Stimulated activated CD4-positive, alpha-beta T cell treated with anti-CD3 and anti-CD28 coated beads, Interleukin-2, amount 100 ng/mL, for 4 hours (primary cell): ENCODE measurements around the gene GJA4.
"Not testable (repeated sequence)": the region's sequence is repeated elsewhere in the genome, so short reads cannot be mapped to it uniquely, and the experiment has no call there.

Experiments
- DNase-seq: peaks from one replicate; pipeline ENCODE4 v3.0.0-alpha.2; 2020; ENCODE audit warnings: low read depth

The GJA4 gene

DNA sequence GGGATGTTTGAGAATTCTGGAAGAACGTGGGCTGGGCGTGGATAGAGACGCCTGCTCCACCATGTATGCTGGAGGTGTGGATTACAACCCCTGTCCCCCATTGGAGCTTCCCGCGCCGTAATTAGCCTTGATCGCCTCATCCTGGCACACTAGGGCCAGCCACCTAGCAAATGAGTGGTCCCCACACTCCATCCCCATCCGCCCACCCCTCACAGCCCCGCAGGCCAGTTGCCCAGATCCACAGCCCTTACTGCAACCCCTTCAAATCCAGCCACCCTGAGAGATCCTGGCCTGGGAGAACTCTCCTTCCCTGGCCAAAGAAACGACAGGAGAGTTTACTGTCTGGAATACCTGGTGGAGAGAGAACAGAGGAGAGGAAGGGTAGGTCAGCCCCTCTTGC lies 375 bp upstream of the GJA4 start:
- DNase-seq: no peak

- no peak for DNase-seq
Measured at GRCh38 chr1:34794001-34794789, 1.4 kb downstream of the GJA4 start.

GRCh38 chr1:34794790-34795180 lies 2.0 kb downstream of the GJA4 start:
- no peak for DNase-seq

DNA sequence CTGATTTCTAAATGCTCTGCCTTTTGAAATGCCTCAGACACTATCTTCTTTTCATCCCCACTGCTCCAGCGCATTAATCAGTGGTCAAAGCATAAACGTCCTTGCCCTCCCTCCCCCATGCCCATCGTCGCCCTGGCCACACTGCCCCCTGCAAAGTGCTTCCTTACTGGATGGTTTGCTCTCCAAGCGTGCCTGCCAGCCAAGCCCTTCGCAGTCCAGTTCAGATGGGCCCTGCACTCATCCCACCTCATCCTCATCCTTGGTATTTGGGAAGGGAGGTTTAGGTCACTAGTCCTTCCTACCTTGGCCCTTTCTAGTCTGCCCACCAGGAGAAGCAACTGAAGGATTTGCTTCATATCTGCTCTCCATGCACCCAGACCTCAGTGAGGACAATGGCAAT lies 3.1 kb downstream of the GJA4 start:
- DNase-seq: no peak

- no peak for DNase-seq
Measured at GRCh38 chr1:34796990-34797389, 4.2 kb downstream of the GJA4 start.

GRCh38 chr1:34800214-34800613 lies 7.4 kb downstream of the GJA4 start:
- no peak for DNase-seq

DNA sequence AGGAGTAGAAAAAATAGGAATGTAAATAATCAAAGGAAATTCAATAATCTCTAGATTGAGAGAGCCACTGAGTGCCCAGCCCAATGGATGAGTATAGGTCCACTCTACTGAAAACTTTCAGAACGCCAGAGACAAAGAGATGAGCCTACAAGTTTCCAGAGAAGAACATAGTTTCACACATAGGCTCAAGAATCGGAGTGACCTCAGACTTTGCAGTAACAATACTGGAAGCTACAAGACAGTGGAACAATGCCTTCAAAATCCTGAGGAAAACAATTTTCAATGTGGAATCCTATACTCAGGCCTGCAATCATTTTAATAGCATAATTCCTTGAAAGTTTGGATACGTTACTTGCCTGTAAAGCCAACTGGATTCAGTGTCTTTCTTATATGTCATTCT lies 11.0 kb downstream of the GJA4 start:
- DNase-seq: no peak

- DNase-seq: no peak
Measured at GRCh38 chr1:34806396-34806795, 13.6 kb downstream of the GJA4 start.

GRCh38 chr1:34808051-34808810 lies 15.4 kb downstream of the GJA4 start:
- no peak for DNase-seq

DNA sequence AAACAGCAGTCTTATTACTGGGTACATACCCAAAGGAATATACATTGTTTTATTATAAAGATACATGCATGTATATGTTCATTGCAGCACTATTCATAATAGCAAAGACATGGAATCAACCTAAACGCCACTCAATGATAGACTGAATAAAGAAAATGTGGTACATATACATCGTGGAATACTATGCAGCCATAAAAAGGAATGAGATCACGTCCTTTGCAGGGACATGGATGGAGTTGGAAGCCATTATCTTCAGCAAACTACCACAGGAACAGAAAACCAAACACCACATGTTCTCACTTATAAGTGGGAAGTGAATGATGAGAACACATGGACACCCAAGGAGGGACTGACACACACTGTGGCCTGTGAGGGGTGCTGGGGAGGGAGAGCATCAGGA lies 18.0 kb downstream of the GJA4 start:
- DNase-seq: not testable (repeated sequence)

DNA sequence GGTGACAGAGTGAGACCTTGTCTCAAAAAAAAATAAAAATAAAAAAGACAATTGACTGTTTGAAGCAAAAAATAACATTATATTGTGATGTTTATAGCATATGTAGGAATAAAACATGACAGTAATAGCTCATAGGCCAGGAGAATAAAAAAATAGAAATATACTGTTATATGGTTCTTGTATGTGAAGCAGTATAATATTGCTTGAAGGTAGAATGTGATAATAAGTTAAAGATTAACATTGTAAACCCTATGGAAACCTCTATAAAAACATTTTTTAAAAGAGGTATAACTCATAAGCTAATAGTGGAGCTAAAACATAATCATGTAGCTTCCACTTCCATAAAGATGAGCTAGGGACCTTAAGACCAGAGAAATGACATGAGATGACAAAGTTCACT lies 23.5 kb downstream of the GJA4 start:
- no peak for DNase-seq

- DNase-seq: no peak
Measured at GRCh38 chr1:34816778-34817177, 24.0 kb downstream of the GJA4 start.

- DNase-seq: not testable (repeated sequence)
Measured at GRCh38 chr1:34818862-34819261, 26.1 kb downstream of the GJA4 start.

GRCh38 chr1:34822202-34822601 lies 29.4 kb downstream of the GJA4 start:
- no peak for DNase-seq

DNA sequence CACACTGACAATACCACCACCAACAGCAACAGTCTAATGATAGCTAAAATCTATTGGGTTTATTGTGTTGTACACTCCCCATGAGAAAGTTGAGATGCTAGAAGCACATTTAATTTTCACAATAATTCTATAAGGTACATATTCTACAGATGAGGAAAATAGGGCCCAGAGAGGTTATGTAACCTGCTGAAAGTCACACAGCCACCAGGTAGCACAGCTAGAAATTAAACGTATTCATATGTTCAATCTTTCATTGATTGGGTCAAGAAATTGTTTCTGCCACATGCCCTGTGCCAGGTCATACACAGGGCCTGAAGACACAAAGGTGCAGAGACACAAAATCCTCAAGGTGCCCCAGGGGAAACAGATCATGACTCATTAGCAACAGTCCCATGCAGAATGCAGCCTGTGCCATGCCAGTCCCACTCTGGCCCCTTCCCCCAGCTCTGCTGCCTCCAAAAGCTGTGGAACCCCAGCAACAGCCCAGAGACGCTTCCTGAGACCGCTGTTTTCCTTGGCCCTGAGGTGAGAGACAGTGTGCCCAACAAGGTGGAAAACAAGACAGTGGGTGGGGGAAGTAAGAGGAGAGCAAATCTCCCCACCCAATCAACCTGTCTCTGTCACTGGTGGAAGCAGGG lies 32.1 kb downstream of the GJA4 start:
- DNase-seq: no peak

GRCh38 chr1:34825455-34826091 lies 32.8 kb downstream of the GJA4 start:
- DNase-seq: no peak

GRCh38 chr1:34827341-34827941 lies 34.6 kb downstream of the GJA4 start:
- DNase-seq: no peak

- DNase-seq: no peak
Measured at GRCh38 chr1:34828611-34829010, 35.8 kb downstream of the GJA4 start.

GRCh38 chr1:34829250-34829649 lies 36.5 kb downstream of the GJA4 start:
- DNase-seq: no peak

GRCh38 chr1:34831721-34832246 lies 39.0 kb downstream of the GJA4 start:
- DNase-seq: no peak

DNA sequence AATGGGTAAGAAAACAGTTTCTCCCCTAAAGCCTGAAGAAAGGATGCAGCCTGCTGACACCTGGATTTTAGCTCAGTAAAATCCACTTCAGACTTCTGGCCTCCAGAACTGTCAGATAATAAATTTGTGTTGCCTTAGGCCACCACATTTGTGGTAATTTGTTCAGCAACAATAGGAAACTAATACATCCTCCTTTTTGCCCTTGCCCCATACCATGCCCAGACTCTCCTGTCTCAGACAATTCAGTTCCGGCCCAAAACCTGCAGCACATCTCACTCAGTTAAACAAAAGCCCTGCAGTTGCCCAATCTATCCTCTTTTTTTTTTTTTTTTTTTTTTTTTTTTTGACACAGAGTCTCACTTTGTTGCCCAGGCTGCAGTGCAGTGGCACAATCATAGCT lies 40.9 kb downstream of the GJA4 start:
- no peak for DNase-seq
